HEK293T (cell line): ENCODE results near the gene SNAP29.
"Not testable (repeated sequence)": the region's sequence is repeated elsewhere in the genome, so short reads cannot be mapped to it uniquely, and the experiment has no call there.

Experiments used
- ARNT ChIP-seq: fragments of 450-650 bp; IDR thresholded peaks from 2 replicates; pipeline ENCODE4 v1.6.1; 2017; ENCODE audit warnings: mild to moderate bottlenecking
- BHLHE40 ChIP-seq: fragments of 450-650 bp; IDR thresholded peaks from 2 replicates; pipeline ENCODE4 v1.6.1; 2016; ENCODE audit warnings: mild to moderate bottlenecking, moderate library complexity, borderline replicate concordance
- CTBP1 ChIP-seq: fragments of 450-650 bp; IDR thresholded peaks from 2 replicates; pipeline ENCODE4 v1.6.1; 2016; ENCODE audit warnings: borderline replicate concordance
- ELF4 ChIP-seq: fragments of 450-650 bp; IDR thresholded peaks from 2 replicates; pipeline ENCODE4 v1.6.1; 2017; ENCODE audit warnings: antibody characterized with exemption
- FOXA1 ChIP-seq: fragments of 450-650 bp; IDR thresholded peaks from 2 replicates; pipeline ENCODE4 v1.6.1; 2016; ENCODE audit warnings: mild to moderate bottlenecking
- FOXM1 ChIP-seq: fragments of 450-650 bp; IDR thresholded peaks from 2 replicates; pipeline ENCODE4 v1.6.1; 2017; ENCODE audit warnings: mild to moderate bottlenecking, borderline replicate concordance
- HDGF ChIP-seq: fragments of 450-650 bp; IDR thresholded peaks from 2 replicates; pipeline ENCODE4 v1.6.1; 2017; ENCODE audit warnings: antibody characterized with exemption, borderline replicate concordance
- L3MBTL2 ChIP-seq: fragments of 450-650 bp; conservative IDR thresholded peaks from 2 replicates; pipeline ENCODE4 v1.6.1; 2016; ENCODE audit warnings: mild to moderate bottlenecking
- NFRKB ChIP-seq: fragments of 450-650 bp; IDR thresholded peaks from 2 replicates; pipeline ENCODE4 v1.6.1; 2016; ENCODE audit warnings: mild to moderate bottlenecking, moderate library complexity
- PKNOX1 ChIP-seq: fragments of 450-650 bp; IDR thresholded peaks from 2 replicates; pipeline ENCODE4 v1.6.1; 2016
- SP1 ChIP-seq: fragments of 450-650 bp; IDR thresholded peaks from 2 replicates; pipeline ENCODE4 v1.6.1; 2017
- SUZ12 ChIP-seq: fragments of 450-650 bp; IDR thresholded peaks from 2 replicates; pipeline ENCODE4 v1.6.1; 2016; ENCODE audit warnings: mild to moderate bottlenecking
- TARDBP ChIP-seq: fragments of 450-650 bp; IDR thresholded peaks from 2 replicates; pipeline ENCODE4 v1.6.1; 2016
- ZNF384 ChIP-seq: fragments of 450-650 bp; IDR thresholded peaks from 2 replicates; pipeline ENCODE4 v1.6.1; 2016

DNA sequence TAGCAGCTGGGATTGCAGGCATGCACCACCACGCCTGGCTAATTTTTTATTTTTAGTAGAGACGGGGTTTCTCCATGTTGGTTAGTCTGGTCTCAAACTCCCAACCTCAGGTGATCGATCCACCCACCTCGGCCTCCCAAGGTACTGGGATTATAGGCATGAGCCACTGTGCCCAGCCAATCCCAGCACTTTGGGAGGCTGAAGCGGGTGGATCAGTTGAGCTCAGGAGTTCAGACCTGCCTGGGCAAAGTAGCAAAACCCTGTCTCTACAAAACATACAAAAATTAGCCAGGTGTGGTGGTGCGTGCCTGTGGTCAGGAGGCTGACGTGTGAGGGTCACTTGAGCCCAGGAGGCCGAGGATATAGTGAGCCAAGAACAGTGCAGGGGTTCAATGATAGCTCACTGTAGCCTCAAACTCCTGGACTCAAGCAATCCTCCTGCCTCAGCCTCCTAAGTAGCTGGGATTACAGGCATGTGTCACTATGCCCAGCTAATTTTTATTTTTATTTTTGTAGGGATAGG lies 37.0 kb upstream of the SNAP29 start:
- not testable (repeated sequence) for TF ChIP-seq ELF4, BHLHE40, ARNT, FOXA1, L3MBTL2, FOXM1, SP1, SUZ12, ZNF384, NFRKB, HDGF, TARDBP, PKNOX1, CTBP1
